Heart left ventricle (tissue), 13 donors: ENCODE results near the gene ARPP19.

Experiments
- CTCF ChIP-seq, 12 donors: fragments of 200-600 bp; sonication (generic) in 4 of 12; IDR thresholded peaks; one replicate each; pipeline versions ENCODE4 v1.5.0 to v1.8.0; 2018 to 2022; ENCODE audit warnings: antibody characterized with exemption in 12 of 12, mild to moderate bottlenecking in 5 of 12
- POLR2A ChIP-seq, 2 donors: fragments of 450-650 bp; IDR thresholded peaks; one replicate each; pipeline ENCODE4 v1.6.1; 2017; ENCODE audit warnings: antibody characterized with exemption in 2 of 2, mild to moderate bottlenecking in 2 of 2, moderate library complexity in 2 of 2
- donor health status: ischemic (EF 13 %, LVEDD 7.1; RV severe dilation, severe dysfunction).
- donor health status: DM: no; HTN: yes; CAD: no.
- donor health status: DM: no; HTN: no; CAD: no.
- donor health status: ischemic (EF 25% LVEDD 6.9; RV normal size, moderate dysfunction).
- donor health status: ischemic (EF 25% LVEDD 5.7; RV mildly dilated, moderate dysfunction).
- donor health status: ischemic (EF 35%, LVEDD 5.7; RV mildly dilated, moderate dysfunction).
- donor health status: nonischemic (EF 11% LVEDD 7.7; RV severe dilation, severe dysfunction).
- donor health status: DM: yes; HTN: yes; CAD: no.
- donor health status: PGD.
- donor health status: ischemic (EF 29% LVEDD 5.4; RV normal size, mild dysfunction).
- donor health status: nonischemic (EF 23%, LVEDD 6.1; RV moderate dilation, normal function).

DNA sequence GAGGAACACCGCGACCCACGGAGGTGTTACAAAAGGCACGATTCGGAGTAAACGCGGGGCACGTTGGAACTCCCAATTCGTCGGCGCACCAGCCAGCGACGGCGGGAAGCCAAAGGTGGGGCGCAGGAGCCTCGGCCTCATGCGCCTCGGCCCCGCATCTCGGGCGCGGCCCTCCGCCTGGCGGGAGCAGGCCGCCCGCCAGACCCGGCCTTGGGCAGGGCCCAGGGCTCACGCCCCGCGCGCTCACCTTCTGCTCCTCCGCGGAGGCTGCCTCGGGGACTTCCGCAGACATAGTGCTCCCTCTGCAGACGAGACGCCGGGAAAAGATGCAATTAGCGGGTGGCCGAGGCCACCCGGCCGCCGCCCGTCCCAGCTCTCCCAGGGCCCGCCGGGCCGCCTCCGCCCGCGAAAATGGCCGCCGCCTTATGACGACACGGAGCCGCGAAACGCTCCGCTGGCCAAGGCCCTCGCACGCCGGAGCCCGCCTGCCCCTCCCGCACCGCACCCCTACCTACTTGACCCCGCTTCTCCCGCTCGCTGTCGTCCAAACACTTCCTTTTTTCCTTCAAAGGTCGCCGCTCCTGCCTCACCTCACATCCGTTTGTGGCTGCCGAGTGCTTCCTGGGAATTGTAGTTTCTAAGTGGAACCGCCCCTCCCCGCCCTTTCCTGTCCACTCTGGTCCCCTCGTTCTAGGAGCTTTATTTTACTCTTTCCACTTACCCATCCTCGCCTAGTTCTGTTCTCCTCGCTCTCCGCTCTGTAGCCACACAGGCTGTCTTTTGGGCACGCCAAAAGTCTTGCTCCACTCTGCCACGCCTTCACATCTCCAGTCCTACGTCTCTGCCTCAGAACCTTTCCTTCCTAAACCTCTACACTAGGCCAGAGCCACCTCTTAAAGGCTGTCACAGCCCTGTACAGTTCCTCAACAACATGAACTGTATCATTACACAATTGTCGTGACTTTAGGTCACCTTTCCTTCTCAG, at the start of gene ARPP19:
- TF ChIP-seq CTCF (IDR thresholded peaks at IDR 0.05) (peak in 8 of 12 donors; percentile 9 to 49 (median 21)), POLR2A (IDR thresholded peaks at IDR 0.05) (peak in 1 of 2 donors; percentile 76)
